ENCODE data around the gene S100A6.
"Not testable (repeated sequence)": the region's sequence is repeated elsewhere in the genome, so short reads cannot be mapped to it uniquely, and the experiment has no call there.

S100A6 gene

DNA sequence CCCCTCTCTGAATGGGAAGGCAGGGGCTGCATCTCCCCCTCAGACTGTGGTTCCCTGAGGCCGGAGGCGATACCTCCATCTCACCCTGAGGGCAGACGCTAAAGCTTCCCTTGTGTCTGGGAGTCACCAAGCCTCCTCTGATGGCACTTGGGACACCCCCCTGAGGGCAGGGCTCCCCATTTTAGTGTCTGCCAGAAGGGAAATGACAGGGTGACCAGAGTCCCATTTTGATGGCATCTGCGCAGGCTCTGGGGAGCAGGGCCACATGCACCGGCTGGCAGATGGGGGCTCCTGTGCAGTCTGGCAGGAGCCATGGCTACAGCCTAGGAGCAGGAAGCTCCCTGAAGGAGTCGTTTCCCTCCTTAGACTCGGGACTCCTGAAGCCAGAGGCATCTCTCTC is 28.2 kb upstream of the S100A6 start:
- no peak for DNase-seq (ENCODE audit: low read depth)

DNA sequence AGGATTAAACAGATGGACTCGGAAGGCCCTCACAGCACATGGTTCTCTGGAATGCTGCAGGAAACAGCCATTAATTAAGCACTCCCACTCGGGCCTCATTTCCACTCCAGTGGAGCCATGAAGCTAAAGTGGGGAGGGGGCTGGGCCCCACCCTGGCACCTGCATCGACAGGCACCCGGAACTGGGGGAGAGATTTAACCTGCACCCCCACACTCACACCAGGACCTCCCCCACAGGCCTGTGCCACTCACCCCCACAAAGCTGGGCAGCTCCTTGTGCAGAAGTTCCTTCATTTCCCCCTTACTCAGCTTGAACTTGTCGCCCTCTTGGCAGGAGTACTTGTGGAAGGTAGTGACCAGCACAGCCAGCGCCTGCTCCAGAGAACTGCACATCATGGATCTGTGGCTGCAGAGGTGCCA is 27.7 kb upstream of the S100A6 start:
- no peak for DNase-seq (ENCODE audit: low read depth)

DNA sequence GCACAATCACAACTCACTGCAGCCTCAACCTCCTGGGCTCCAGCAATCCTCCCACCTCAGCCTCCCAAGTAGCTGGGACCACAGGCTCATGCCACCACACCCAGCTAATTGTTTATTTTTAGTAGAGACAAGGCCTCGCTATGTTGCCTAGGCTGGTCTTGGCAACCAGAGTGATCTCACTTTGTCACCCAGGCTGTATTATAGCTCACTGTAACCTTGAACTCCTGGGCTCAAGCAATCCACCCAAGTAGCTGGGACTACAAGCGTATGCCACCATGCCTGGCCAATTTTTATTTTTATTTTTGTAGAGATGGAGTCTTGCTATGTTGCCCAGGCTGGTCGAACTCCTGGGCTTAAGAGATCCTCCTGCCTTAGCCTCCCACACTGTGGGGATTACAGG is 26.2 kb upstream of the S100A6 start:
- not testable (repeated sequence) for DNase-seq (ENCODE audit: low read depth)

DNA sequence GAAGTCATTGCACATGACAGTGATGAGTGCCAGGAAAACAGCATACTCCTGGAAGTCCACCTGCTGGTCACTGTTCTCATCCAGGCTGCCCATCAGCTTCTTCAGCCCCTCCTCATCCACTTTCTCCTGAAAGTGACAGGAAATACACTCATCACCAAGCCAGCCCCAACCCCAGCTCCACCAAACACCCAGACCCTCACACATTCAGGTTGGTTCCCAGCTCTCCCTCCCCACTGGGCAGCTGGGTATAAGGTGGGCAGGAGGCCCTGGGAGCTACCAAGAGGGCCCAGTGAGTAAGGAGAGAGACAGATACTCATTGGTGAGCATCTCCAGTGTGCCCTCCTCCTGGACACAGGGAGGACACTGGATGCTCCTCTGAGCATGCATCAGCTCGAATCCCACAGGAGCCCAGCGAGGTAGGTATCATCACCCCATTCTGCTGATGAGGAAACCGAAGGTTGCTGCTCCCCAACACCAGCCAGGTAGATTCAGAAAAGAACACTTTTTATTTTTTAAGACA is 25.7 kb upstream of the S100A6 start:
- no peak for DNase-seq (ENCODE audit: low read depth)

DNA sequence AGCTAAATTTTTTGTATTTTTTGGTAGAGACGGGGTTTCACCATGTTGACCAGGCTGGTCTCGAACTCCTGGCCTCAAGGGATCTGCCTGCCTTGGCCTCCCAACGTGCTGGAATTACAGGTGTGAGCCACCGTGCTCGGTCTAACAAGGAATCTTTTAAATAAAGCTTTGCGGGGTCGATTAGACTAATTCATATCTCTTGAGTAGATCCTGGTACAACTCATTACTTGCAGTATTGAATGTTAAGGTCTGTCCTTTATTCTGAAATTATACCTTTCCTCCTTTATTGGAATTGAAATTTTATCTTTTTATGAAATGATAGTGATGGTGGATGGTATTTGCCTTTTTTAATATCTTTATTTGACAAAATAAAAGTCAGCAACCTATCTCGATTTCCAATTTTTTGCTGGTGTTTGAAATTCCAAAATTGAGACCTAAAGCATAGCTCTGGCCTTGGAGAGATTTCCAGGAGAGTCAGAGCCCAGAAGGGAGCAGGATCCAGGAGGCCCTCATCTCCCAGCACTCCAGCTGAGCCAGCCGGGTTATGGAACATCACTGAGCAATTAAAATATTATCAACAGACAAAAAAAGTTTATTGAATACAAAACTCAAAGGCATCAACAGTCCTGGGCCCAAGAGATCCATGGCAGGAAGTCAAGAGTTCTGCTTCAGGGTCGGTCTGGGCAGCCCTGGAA is 25.1 kb upstream of the S100A6 start:
- no peak for DNase-seq (ENCODE audit: low read depth)

DNA sequence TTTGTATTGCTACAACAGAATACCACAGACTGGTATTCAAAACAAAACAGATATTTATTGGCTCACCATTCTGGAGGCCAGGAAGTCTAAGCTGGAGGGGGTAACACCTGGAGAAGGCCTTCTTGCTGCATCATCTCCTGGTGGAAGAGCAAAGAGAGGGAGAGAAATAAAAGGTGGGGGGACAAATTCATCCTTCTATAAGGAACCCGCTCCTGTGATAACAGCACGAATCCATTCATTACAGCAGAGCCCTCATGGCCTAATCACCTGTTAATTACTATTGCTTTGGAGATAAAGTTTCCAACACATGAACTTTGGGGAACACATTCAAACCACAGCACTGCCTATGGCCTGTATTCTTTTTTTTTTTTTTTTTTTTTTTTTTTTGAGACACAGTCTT is 24.4 kb upstream of the S100A6 start:
- no peak for DNase-seq (ENCODE audit: low read depth)

DNA sequence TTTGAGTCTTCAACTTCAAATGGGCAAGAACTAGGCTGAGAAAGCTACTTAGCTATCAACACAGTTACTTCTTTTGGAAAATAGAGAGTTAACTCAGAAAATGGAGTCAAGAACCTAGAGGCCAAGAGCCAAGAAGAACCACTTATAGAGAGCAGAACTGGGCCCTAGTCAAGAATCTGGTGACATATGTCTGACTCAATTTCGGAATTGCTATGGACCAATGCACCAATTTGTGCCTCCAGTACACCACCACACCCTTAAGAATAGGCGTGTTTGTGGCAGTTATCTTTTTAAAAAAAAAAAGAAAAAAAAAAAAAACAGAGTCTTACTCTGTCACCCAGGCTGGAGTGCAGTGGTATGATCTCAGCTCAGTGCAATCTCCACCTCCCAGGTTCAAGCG is 22.1 kb upstream of the S100A6 start:
- no peak for DNase-seq (ENCODE audit: low read depth)

DNA sequence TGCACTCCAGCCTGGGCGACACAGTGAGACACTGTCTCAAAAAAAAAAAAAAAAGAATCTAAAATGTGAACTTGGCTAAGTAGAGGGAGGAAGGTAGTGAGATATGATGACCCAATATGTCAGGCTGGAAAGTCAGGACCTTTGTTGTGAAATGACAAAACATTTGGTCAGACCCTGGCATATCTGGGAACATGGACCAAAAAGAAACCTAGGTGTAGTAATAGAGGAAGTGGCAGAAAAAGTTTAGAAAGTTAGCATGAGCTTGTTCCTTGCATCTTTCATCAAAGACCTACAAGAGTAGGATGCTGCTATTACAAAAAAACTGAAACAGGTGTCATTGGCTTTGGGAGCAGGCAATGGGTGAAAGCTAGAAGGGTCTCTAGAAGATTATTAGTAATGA is 20.6 kb upstream of the S100A6 start:
- no peak for DNase-seq (ENCODE audit: low read depth)

DNA sequence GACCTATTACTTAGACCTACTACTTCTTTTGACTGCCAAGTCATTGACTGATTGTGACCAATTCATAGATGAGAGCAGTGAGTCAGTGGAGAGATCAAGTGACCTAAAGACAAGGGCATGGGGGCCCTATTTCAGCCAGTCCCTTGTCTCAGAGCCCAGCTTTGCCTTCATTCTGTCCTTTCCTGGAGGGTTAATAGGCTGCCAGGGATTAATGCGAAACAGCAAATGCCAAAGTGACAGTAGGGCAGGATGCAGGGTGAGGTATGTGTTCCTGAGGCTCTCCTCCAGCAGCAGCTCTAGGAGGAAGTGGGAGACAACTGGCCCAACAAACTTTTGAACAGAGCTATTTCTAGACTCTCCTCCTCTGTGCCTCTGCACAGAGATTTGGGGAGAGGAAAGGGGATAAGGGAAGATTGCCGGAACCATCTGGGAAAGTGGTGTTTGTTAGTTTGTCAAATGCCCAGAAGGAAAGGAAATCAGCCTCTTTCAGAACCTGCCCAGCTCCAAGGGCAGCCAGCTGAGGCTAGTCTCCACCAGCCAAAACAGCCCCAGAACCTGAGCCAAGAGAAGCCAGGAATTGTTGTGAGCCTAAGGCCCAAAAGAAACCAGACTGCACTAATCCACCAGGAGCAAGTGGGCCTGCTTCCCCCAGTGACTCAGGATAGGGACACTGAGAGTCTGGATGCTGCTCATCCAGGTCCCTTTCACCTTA is 18.2 kb upstream of the S100A6 start:
- no peak for DNase-seq (ENCODE audit: low read depth)

DNA sequence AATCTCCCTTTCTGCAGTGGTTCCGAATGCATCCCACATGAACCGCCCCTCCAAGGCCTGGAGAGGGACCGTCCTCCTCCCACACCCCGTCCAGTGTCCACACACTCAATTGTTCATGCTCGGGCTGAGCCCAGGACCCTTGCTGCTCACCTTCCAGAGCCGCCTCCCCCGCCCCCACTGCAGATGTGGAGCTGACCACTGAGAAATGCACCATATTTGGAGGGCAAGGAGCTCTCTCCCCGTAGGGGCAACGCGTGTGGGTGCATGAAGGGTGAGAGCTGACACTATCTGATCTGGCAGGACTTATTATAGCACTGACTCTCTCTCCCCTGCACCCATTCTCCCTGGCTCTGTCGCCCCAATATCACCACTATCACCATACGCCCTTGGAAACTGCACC is 17.3 kb upstream of the S100A6 start:
- DNase-seq (ENCODE audit: low read depth), result no peak

DNA sequence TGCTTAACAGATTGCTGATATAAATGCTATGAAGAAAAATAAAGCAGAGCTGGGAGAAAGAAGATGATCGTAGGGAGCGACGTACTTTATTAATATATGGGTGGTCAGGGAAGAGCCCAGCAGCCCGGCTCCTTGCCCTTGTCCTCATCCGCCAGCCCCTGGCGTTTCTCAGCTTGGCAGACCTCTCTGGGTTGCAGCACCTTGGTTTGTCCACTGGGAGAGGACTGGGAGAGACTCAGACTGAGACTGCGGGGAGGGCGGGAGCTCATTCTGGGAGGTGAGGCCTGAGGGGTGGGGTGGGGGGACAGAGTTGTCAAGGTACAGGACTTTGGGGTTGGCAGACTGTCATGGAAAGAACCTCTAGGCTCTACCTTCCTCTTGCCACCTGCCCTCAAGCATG is 16.5 kb upstream of the S100A6 start:
- no peak for DNase-seq (ENCODE audit: low read depth)

DNA sequence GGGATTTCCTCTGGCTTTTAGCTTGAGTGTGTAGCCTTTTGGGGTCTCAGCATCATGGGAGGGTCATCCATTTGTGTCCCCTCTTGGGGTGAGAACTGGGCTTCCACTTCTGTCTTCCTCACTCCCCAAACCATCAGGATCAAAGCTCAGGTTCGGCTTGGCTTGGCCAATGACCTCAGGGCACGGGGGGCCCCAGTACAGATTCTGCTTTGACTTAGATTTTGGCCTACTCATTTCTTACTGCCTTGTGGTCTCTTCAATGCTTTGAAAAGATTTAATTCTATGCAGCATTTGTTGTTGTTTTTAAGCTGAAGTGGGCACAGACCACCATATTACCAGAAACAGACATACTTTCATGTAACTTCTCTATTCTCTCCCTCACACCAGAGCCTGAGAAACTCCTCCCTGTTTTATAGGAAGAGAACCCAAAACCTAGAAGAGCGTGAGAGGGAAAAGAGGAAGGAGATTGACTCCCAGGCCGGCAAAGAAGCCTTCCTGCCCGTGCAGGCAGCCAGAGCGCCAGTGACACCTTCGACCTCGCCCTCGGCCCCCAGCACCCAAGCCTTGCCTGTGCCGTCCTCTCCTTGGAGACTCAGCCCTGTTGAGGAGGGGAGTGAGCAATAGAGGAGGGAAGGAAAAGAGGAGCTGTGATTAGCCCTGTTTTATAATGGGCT is 15.2 kb upstream of the S100A6 start:
- no peak for DNase-seq (ENCODE audit: low read depth)

DNA sequence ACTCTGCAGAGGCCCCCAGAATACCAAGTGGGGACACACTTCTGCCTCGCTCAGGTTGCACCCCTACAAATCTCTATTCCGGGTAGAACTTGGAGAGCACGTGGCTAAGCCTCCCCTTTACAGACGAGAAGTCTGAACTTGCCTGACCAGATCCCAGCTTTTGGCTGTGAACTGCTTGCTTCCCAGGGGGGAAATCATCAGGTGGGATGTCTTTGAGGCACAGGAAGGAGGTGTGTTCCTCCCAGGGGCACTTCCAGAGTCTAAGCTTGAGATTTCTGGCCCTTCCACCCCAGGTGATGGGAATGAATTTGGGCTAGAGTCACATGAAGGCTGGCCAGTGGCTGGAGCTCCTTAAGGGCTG is 14.6 kb upstream of the S100A6 start:
- DNase-seq (ENCODE audit: low read depth), result no peak

DNA sequence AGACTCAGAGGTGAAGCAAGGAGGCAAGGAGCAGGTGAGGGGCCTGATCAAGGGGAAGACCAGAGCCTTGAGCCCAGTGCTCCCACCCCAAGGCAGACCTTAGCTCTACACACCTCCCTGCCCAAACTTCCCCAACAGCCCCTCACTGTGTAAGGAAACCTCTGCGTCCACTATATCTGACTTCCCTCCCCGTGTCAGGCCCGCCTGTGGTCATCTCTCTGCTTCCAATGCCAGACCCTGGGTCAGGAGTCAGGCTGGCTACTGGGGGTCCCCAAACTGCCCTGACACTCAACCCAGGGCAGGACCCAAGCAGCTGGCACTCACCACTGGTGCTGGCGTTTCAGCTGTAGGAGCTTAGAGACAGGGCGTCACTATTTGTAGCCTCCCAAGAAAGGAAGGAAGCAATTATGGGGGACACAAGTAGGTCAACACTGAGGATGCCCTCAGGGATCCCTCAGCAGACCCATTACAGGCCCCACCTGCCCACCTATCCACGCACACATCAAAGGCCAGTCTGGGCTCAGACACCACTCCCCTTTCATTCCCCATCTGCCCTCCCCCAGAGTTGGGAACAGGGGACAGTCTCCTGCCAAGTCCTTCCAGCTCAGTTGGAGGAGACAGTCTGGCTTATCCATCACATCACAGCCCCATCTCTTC is 14.1 kb upstream of the S100A6 start:
- DNase-seq (ENCODE audit: low read depth), result no peak

DNA sequence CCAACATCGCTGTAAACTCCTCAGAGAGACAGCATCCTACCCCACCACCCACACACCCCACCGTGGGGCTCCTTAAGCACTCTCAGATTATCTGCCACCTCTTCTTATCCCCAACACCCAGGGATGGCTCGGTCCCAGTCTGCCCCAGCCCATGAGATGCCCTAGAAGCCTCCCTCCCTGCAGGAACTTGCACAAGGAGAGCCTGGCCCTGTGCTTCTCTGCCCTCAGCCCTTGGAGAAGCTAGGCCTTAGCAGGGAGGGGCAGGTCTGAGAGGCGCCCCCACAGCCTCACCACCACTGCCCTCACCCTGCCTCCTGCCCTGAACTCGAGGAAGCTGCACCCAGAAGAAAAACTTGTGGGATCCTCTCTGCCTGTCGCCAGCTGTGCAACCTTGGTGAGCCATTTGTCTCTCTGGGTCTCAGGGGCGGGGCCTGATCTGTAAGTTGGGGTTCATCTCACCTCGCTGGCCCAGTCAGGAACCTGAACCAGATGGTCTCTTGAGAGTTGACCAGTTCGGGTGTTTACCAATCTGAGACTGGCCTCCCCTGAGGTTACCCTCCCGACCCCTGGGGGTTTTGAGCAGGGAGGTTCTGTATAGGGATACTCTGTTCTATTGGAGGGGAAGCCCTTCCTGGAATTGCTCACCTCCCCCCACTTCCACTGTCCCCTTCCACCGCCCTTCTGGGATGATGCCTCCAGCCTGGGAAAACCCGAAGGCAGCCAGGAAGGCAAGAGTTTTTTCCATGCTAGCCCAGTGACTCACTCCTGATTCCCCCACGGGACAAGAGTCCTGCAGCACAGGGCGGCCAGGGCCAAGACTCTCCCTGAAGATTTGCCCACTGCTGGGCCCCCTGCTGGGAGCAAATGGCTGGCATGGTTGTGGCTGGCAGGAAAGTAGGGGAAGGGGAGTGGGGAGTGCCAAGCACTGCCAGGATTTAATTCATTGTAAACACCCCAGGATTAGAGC is 13.2 kb upstream of the S100A6 start, which contains the start of gene S100A3:
Gene S100A3 (minus strand): TSS at position 537 of the 967 bp plus-strand sequence. CDS start 773 bp downstream, outside the sequence.
- no peak for DNase-seq (ENCODE audit: low read depth)

DNA sequence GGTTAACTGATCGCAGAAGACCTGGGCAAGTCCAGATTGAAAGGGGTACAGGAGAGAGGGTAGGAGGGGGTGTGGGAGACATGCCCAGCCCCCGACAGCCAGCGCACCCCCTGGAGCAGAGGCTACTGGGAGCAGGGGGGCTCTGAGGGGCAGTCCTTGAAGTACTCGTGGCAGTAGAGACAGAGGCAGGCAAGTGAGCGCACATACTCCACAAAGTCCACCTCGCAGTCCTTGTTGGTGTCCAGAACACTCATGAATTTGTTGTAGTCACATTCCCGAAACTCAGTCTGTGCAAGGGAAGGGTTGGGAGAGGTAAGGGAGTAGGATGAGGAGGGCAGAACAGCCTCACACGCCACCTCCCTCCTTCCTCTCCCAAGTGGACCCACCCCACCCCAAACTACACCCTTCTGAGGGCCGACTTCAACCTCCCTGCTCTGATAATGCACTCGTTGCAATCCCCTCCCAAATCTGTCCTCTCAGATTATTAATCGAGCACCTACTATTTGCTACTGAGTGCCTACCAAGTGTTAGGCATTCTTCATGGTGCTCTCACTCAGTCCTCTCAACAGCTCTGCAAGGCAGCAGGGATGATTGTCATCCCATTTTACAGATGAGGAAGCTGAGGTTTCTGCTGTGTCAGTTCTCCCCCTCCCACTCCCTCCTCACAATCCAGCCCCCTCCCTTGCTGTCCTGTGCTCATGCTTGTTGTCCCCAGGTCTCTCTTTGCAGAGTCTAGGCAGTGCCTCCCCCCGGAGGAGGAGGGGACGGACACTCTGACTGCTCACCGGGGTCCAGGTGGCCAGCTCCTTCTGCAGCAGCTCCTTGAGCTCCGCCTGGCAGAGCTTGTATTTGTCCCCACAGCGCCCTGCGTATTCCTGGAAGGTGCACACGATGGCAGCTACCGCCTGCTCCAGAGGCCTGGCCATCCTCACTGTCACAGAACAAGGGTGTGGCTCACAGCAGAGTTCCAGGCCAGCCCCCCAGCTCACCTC is 12.1 kb upstream of the S100A6 start:
- DNase-seq (ENCODE audit: low read depth), result no peak

DNA sequence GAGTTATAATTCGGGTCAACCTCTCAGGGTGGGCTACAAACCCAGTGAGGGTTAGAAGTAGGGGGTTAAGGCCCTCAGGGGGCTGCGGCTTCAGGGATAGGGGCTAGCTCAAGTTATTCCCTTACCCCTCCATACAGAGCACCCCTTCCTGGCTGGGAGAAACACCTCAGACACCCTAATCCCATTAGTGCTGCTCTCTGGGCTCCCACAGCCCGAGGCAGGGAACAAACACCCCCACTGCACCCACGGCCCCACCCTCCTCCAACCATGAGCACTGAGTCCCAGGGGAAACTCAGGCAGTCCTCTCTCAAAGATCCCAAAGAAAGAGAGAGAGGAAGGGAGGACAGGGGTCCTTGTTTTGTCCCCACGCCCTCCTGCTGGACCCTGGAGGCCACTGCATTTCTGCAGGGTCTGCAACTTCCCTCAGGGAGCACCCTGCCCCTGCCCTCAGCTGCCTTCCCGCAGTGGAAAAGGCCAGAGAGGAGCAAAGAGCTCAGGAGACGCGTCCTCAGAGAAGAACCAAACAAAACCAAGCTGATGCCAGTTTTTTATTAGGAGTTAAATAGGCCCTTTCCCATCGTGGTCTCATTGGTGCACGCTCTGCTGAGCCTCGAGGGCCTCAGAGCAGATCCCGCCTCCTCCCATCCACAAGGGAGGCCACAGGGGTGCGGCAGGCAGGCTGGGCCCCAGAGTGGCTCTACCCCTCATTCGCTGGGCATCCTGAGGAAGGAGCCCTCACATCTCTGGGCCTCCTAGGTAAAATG is 11.2 kb upstream of the S100A6 start:
- no peak for DNase-seq (ENCODE audit: low read depth)

DNA sequence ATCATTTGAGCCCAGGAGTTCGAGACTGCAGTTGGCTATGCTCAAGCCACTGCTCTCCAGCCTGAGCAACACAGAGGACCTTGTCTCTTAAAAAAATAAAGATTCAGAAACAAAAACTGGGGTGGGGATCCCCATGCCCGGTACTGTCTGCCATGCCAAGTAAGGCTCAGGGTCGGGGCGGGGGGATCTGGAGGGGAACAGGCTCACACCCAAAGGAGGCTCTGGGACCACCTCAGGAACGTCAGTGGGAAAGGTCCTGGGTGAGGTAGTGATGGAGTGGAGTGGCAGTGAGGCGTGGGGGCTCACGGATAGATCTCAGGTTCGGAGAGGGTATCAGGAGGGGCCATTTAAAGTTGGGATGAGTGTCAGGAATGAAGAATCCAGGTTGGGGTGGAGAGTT is 10.6 kb upstream of the S100A6 start:
- no peak for DNase-seq (ENCODE audit: low read depth)
